PC-3 (cell line): Measurements from ENCODE around the gene CCDC24. TPM values are rescaled to one million over a fixed set of nuclear protein-coding genes. Genes with fewer than 3 reads are reported as not detected.

Experiments
- ATAC-seq: fragments of 200-7000 bp; cut with Tn5 transposase; 2 replicates; pipeline ENCODE4 v1.9.1; 2020; ENCODE audit warnings: mild to moderate bottlenecking, moderate library complexity
- BruUV-seq: library from RNA; stranded (reverse); fragments of 400-500 nt; replicated peaks from 2 replicates; lab custom pipeline; 2021; lab: Mats Ljungman, UMichigan
- CTCF ChIA-PET: fragments of 300-600 bp; sonication (Branson Sonifier 250); formaldehyde crosslinking; loops from one replicate; lab custom pipeline; 2022; ENCODE audit warnings: antibody characterized with exemption; lab: Charles Lee
- POLR2A ChIA-PET: fragments of 300-600 bp; sonication (Branson Sonifier 250); formaldehyde crosslinking; loops from one replicate; lab custom pipeline; 2022; ENCODE audit warnings: antibody characterized with exemption; ENCODE audit not compliant: unreplicated experiment; lab: Charles Lee
- DNase-seq: peaks from one replicate; pipeline ENCODE4 v3.0.0-alpha.2; 2015
- H2AFZ ChIP-seq: fragments of 300-600 bp; sonication (generic); 2 replicates; pipeline ENCODE4 v1.6.0; 2016; ENCODE audit warnings: antibody characterized with exemption, low read length
- H3F3A ChIP-seq: fragments of 300-600 bp; sonication (generic); one replicate; pipeline ENCODE4 v1.6.0; 2017; ENCODE audit warnings: antibody characterized with exemption, low read length, control low read depth, mild to moderate bottlenecking; ENCODE audit not compliant: unreplicated experiment
- H3K27ac ChIP-seq: fragments of 300-600 bp; sonication (generic); 2 replicates; pipeline ENCODE4 v1.5.1; 2016; ENCODE audit warnings: mild to moderate bottlenecking, low read length
- H3K27me3 ChIP-seq: fragments of 300-600 bp; sonication (generic); 2 replicates; pipeline ENCODE4 v1.6.1; 2016; ENCODE audit warnings: low read length, mixed read lengths
- H3K36me3 ChIP-seq: fragments of 300-600 bp; sonication (generic); 2 replicates; pipeline ENCODE4 v1.6.1; 2016; ENCODE audit warnings: low read depth, mixed run types, low read length, mixed read lengths
- H3K4me1 ChIP-seq: fragments of 300-600 bp; sonication (generic); 2 replicates; pipeline ENCODE4 v1.5.1; 2016; ENCODE audit warnings: low read length; ENCODE audit not compliant: insufficient read depth
- H3K4me2 ChIP-seq: fragments of 300-600 bp; sonication (generic); 2 replicates; pipeline ENCODE4 v1.6.0; 2016; ENCODE audit warnings: low read length
- H3K4me3 ChIP-seq: fragments of 300-600 bp; sonication (generic); 2 replicates; pipeline ENCODE4 v1.5.1; 2016; ENCODE audit warnings: mild to moderate bottlenecking, low read length, mixed read lengths
- H3K79me2 ChIP-seq: fragments of 300-600 bp; sonication (generic); 2 replicates; pipeline ENCODE4 v1.6.1; 2017; ENCODE audit warnings: low read length, mixed read lengths
- H3K9ac ChIP-seq: fragments of 300-600 bp; sonication (generic); 2 replicates; pipeline ENCODE4 v1.6.0; 2016; ENCODE audit warnings: mild to moderate bottlenecking, low read length
- H3K9me2 ChIP-seq: fragments of 300-600 bp; sonication (generic); replicated peaks from 2 replicates; pipeline ENCODE4 v1.6.1; 2016; ENCODE audit warnings: mixed run types, low read length, mixed read lengths
- H3K9me3 ChIP-seq: fragments of 300-600 bp; sonication (generic); 2 replicates; pipeline ENCODE4 v1.6.1; 2016; ENCODE audit warnings: low read length, mixed read lengths
- H4K20me1 ChIP-seq: fragments of 300-600 bp; sonication (generic); 2 replicates; pipeline ENCODE4 v1.6.1; 2016; ENCODE audit warnings: low read length, mixed read lengths
- CTCF ChIP-seq: fragments of 300-600 bp; sonication (generic); conservative IDR thresholded peaks from 2 replicates; pipeline ENCODE4 v1.5.1; 2017; ENCODE audit warnings: antibody characterized with exemption, low read depth, mild to moderate bottlenecking, low read length
- EZH2 ChIP-seq: fragments of 300-600 bp; sonication (generic); IDR thresholded peaks from one replicate; pipeline ENCODE4 v1.6.1; 2017; ENCODE audit warnings: antibody characterized with exemption, mild to moderate bottlenecking, low read length; ENCODE audit not compliant: unreplicated experiment
- EZH2phosphoT487 ChIP-seq: fragments of 300-600 bp; sonication (generic); IDR thresholded peaks from 2 replicates; pipeline ENCODE4 v1.6.1; 2018; ENCODE audit warnings: mild to moderate bottlenecking, antibody characterized with exemption, low read length, borderline replicate concordance
- intact Hi-C: fragments of 100-400 bp; cut with micrococcal nuclease; formaldehyde crosslinking; loops from 2 replicates; pipeline ENCODE4 v1.9.0; 2023
- total RNA-seq: library from RNA; depleted of rRNA; stranded (reverse); fragments of >200 nt; gene quantifications from 2 replicates; pipeline ENCODE4 v1.2.3, GENCODE V29; 2014

Gene CCDC24
- total RNA-seq, 1 experiment from 2014 or later, result 10.1 TPM

GRCh38 chr1:43979261-43979527, 12.2 kb upstream of the CCDC24 start:
- Histone ChIP-seq H3K9me3 (no peaks in the 10 kb centered on the region), H3K9ac (peak overlapping the region; percentile 84), H3K36me3 (peaks cover 26% of the 10 kb centered on the region), H3K27ac (peak overlapping the region; percentile 66), H2AFZ (peak overlapping the region; percentile 80), H3K4me1 (peaks cover 49% of the 10 kb centered on the region), H3F3A (no peaks in the 10 kb centered on the region), H3K4me2 (peak overlapping the region; percentile 97), H4K20me1 (peaks cover 23% of the 10 kb centered on the region; the same call in 1 of the 2 replicates), H3K79me2 (peaks cover 84% of the 10 kb centered on the region), H3K27me3 (no peaks in the 10 kb centered on the region), H3K4me3 (peak overlapping the region; percentile 77), H3K9me2 (no peaks in the 10 kb centered on the region)
- BruUV-seq, result no TSS peak
- CTCF ChIA-PET, result no interaction called here
- ATAC-seq (peak; percentile 0; the same call in 1 of the 2 replicates), DNase-seq (no peak)
- POLR2A ChIA-PET, result no interaction called here
- TF ChIP-seq CTCF (no peak), EZH2phosphoT487 (no peak), EZH2 (no peak)
- intact Hi-C loops, result no loop called here

GRCh38 chr1:43979528-43980254, 11.7 kb upstream of the CCDC24 start:
- BruUV-seq, result TSS peak; percentile 18

More at GRCh38 chr1:43979528-43980254, 11.7 kb upstream of the CCDC24 start:
- intact Hi-C loops, result no loop called here
- Histone ChIP-seq H3K27ac (peak overlapping the region; percentile 66), H3F3A (no peaks in the 10 kb centered on the region), H4K20me1 (peaks cover 23% of the 10 kb centered on the region; the same call in 1 of the 2 replicates), H3K27me3 (no peaks in the 10 kb centered on the region), H3K9ac (peak overlapping the region; percentile 84), H3K36me3 (peaks cover 26% of the 10 kb centered on the region), H3K79me2 (peaks cover 84% of the 10 kb centered on the region), H3K4me2 (peak overlapping the region; percentile 97), H3K4me1 (peaks cover 48% of the 10 kb centered on the region), H3K9me3 (no peaks in the 10 kb centered on the region), H3K9me2 (no peaks in the 10 kb centered on the region), H3K4me3 (peak overlapping the region; percentile 77), H2AFZ (peak overlapping the region; percentile 80)
- TF ChIP-seq EZH2phosphoT487 (no peak), CTCF (no peak), EZH2 (no peak)
- ChIA-PET CTCF (no interaction called here), POLR2A (no interaction called here)
- DNase-seq (peak; percentile 40), ATAC-seq (peak; percentile 16)
